ENCODE results near the gene CALD1.

The CALD1 gene

GRCh38 chr7:134825666-134826065 is 46.2 kb downstream of the CALD1 start:
- TF ChIP-seq EZH2phosphoT487 (IDR thresholded peaks at IDR 0.05; ENCODE audit: borderline replicate concordance) (no peak), CTCF (conservative IDR thresholded peaks at IDR 0.05; ENCODE audit: low read length) (no peak)
- Histone ChIP-seq H3K36me3 (ENCODE audit: insufficient read depth, low read length) (no peaks in the 10 kb centered on the region), H3K4me3 (ENCODE audit: low read length, poor library complexity, severe bottlenecking) (no peak overlapping the region), H3K9ac (ENCODE audit: low read depth, low read length, poor library complexity, severe bottlenecking) (no peak overlapping the region), H3K27me3 (ENCODE audit: insufficient read depth, low read length, poor library complexity, severe bottlenecking) (no peaks in the 10 kb centered on the region), H3K4me1 (ENCODE audit: insufficient read depth, low read length, poor library complexity, severe bottlenecking) (no peaks in the 10 kb centered on the region), H3F3A (ENCODE audit: low read depth) (no peaks in the 10 kb centered on the region), H3K9me3 (ENCODE audit: insufficient read depth, low read depth, low read length) (no peaks in the 10 kb centered on the region), H4K20me1 (ENCODE audit: insufficient read depth, low read length, poor library complexity, severe bottlenecking) (no peaks in the 10 kb centered on the region), H3K9me2 (replicated peaks; ENCODE audit: low read depth, low read length) (no peaks in the 10 kb centered on the region), H3K79me2 (ENCODE audit: insufficient read depth, low read length) (no peaks in the 10 kb centered on the region), H3K4me2 (ENCODE audit: low read depth, low read length, poor library complexity, severe bottlenecking) (no peak overlapping the region), H2AFZ (ENCODE audit: low read length) (no peak overlapping the region)

- H3K36me3 ChIP-seq (ENCODE audit: insufficient read depth, low read length): no peaks in the 10 kb centered on the region
- H3K4me3 ChIP-seq (ENCODE audit: low read length, poor library complexity, severe bottlenecking): no peak overlapping the region
- no peaks in the 10 kb centered on the region for H3K79me2 ChIP-seq (ENCODE audit: insufficient read depth, low read length)
- H4K20me1 ChIP-seq (ENCODE audit: insufficient read depth, low read length, poor library complexity, severe bottlenecking): no peaks in the 10 kb centered on the region
- no peak overlapping the region for H3K9ac ChIP-seq (ENCODE audit: low read depth, low read length, poor library complexity, severe bottlenecking)
- H3K27me3 ChIP-seq (ENCODE audit: insufficient read depth, low read length, poor library complexity, severe bottlenecking): no peaks in the 10 kb centered on the region
- no peaks in the 10 kb centered on the region for H3K4me1 ChIP-seq (ENCODE audit: insufficient read depth, low read length, poor library complexity, severe bottlenecking)
- H3K9me3 ChIP-seq (ENCODE audit: insufficient read depth, low read depth, low read length): no peaks in the 10 kb centered on the region
- no peak overlapping the region for H2AFZ ChIP-seq (ENCODE audit: low read length)
- no peaks in the 10 kb centered on the region for H3F3A ChIP-seq (ENCODE audit: low read depth)
- no peaks in the 10 kb centered on the region for H3K9me2 ChIP-seq (replicated peaks; ENCODE audit: low read depth, low read length)
- TF ChIP-seq EZH2phosphoT487 (IDR thresholded peaks at IDR 0.05; ENCODE audit: borderline replicate concordance) (no peak), CTCF (conservative IDR thresholded peaks at IDR 0.05; ENCODE audit: low read length) (no peak)
- no peak overlapping the region for H3K4me2 ChIP-seq (ENCODE audit: low read depth, low read length, poor library complexity, severe bottlenecking)
Observed at GRCh38 chr7:134826105-134826504, 46.7 kb downstream of the CALD1 start.

GRCh38 chr7:134827436-134827835 is 48.0 kb downstream of the CALD1 start:
- no peak overlapping the region for H2AFZ ChIP-seq (ENCODE audit: low read length)
- no peaks in the 10 kb centered on the region for H3K4me1 ChIP-seq (ENCODE audit: insufficient read depth, low read length, poor library complexity, severe bottlenecking)
- no peak overlapping the region for H3K4me2 ChIP-seq (ENCODE audit: low read depth, low read length, poor library complexity, severe bottlenecking)
- H3K9me2 ChIP-seq (replicated peaks; ENCODE audit: low read depth, low read length): no peaks in the 10 kb centered on the region
- H3K4me3 ChIP-seq (ENCODE audit: low read length, poor library complexity, severe bottlenecking): no peak overlapping the region
- H4K20me1 ChIP-seq (ENCODE audit: insufficient read depth, low read length, poor library complexity, severe bottlenecking): no peaks in the 10 kb centered on the region
- no peaks in the 10 kb centered on the region for H3K36me3 ChIP-seq (ENCODE audit: insufficient read depth, low read length)
- H3K79me2 ChIP-seq (ENCODE audit: insufficient read depth, low read length): no peaks in the 10 kb centered on the region
- no peaks in the 10 kb centered on the region for H3K9me3 ChIP-seq (ENCODE audit: insufficient read depth, low read depth, low read length)
- H3K27me3 ChIP-seq (ENCODE audit: insufficient read depth, low read length, poor library complexity, severe bottlenecking): no peaks in the 10 kb centered on the region
- no peak overlapping the region for H3K9ac ChIP-seq (ENCODE audit: low read depth, low read length, poor library complexity, severe bottlenecking)
- no peaks in the 10 kb centered on the region for H3F3A ChIP-seq (ENCODE audit: low read depth)
- no peak for TF ChIP-seq CTCF (conservative IDR thresholded peaks at IDR 0.05; ENCODE audit: low read length)
- no peak for TF ChIP-seq EZH2phosphoT487 (IDR thresholded peaks at IDR 0.05; ENCODE audit: borderline replicate concordance)

Measured in Loucy (cell line).